HEK293 (cell line): ENCODE results near the gene CLASP1.
A peak's percentile ranks its signal among the peaks of the same experiment; 100 is the strongest.

Experiments used
- AEBP2 ChIP-seq: fragments of 450-650 bp; formaldehyde crosslinking; IDR thresholded peaks from 2 replicates; pipeline ENCODE4 v1.5.1; 2016; ENCODE audit warnings: missing biosample characterization, missing genetic modification characterization, borderline replicate concordance
- BCL6B ChIP-seq: fragments of 450-650 bp; formaldehyde crosslinking; IDR thresholded peaks from 2 replicates; pipeline ENCODE4 v1.5.1; 2017; ENCODE audit warnings: missing biosample characterization, missing genetic modification characterization
- GLI2 ChIP-seq: fragments of 450-650 bp; formaldehyde crosslinking; IDR thresholded peaks from 2 replicates; pipeline ENCODE4; 2017; ENCODE audit warnings: missing biosample characterization, missing genetic modification characterization, low read depth, borderline replicate concordance
- GLI4 ChIP-seq: fragments of 450-650 bp; formaldehyde crosslinking; IDR thresholded peaks from 2 replicates; pipeline ENCODE4 v1.5.1; 2016; ENCODE audit warnings: missing biosample characterization, missing genetic modification characterization
- GLIS1 ChIP-seq: fragments of 450-650 bp; formaldehyde crosslinking; IDR thresholded peaks from 2 replicates; pipeline ENCODE4 v1.5.1; 2016; ENCODE audit warnings: missing biosample characterization, missing genetic modification characterization
- GLIS2 ChIP-seq: fragments of 450-650 bp; formaldehyde crosslinking; IDR thresholded peaks from 2 replicates; pipeline ENCODE4 v1.5.1; 2016; ENCODE audit warnings: missing biosample characterization, missing genetic modification characterization
- HOXA7 ChIP-seq: sonication (generic); formaldehyde crosslinking; IDR thresholded peaks from 2 replicates; pipeline ENCODE4 v1.8.1; 2022; ENCODE audit warnings: missing genetic modification reagents, borderline replicate concordance
- KLF1 ChIP-seq: fragments of 450-650 bp; formaldehyde crosslinking; IDR thresholded peaks from 2 replicates; pipeline ENCODE4 v1.5.1; 2016; ENCODE audit warnings: missing biosample characterization, missing genetic modification characterization
- KLF16 ChIP-seq: fragments of 450-650 bp; formaldehyde crosslinking; IDR thresholded peaks from 2 replicates; pipeline ENCODE4 v1.5.1; 2017; ENCODE audit warnings: missing biosample characterization, missing genetic modification characterization
- MEIS1 ChIP-seq: sonication (generic); formaldehyde crosslinking; IDR thresholded peaks from 2 replicates; pipeline ENCODE4 v1.8.1; 2022; ENCODE audit warnings: missing genetic modification reagents, mild to moderate bottlenecking, borderline replicate concordance
- PRDM1 ChIP-seq: fragments of 450-650 bp; formaldehyde crosslinking; IDR thresholded peaks from 2 replicates; pipeline ENCODE4; 2016; ENCODE audit warnings: missing biosample characterization, missing genetic modification characterization
- ZBTB26 ChIP-seq: fragments of 450-650 bp; formaldehyde crosslinking; optimal IDR thresholded peaks from 2 replicates; pipeline ENCODE3; 2016; ENCODE audit warnings: missing biosample characterization, mild to moderate bottlenecking, missing genetic modification characterization
- ZBTB8A ChIP-seq: fragments of 450-650 bp; formaldehyde crosslinking; IDR thresholded peaks from 2 replicates; pipeline ENCODE4 v1.5.1; 2016; ENCODE audit warnings: missing biosample characterization, missing genetic modification characterization
- ZIC2 ChIP-seq: fragments of 450-650 bp; formaldehyde crosslinking; IDR thresholded peaks from 2 replicates; pipeline ENCODE4 v1.5.1; 2016; ENCODE audit warnings: missing biosample characterization, missing genetic modification characterization
- ZNF10 ChIP-seq: fragments of 450-650 bp; formaldehyde crosslinking; IDR thresholded peaks from 2 replicates; pipeline ENCODE4 v1.5.1; 2017; ENCODE audit warnings: missing biosample characterization, missing genetic modification characterization
- ZNF112 ChIP-seq: fragments of 450-650 bp; formaldehyde crosslinking; IDR thresholded peaks from 2 replicates; pipeline ENCODE4 v1.5.0; 2017; ENCODE audit warnings: missing biosample characterization, missing genetic modification characterization
- ZNF114 ChIP-seq: fragments of 450-650 bp; formaldehyde crosslinking; IDR thresholded peaks from 2 replicates; pipeline ENCODE4 v1.5.0; 2017; ENCODE audit warnings: missing biosample characterization, missing genetic modification characterization
- ZNF121 ChIP-seq: fragments of 450-650 bp; formaldehyde crosslinking; IDR thresholded peaks from 2 replicates; pipeline ENCODE4 v1.5.1; 2016; ENCODE audit warnings: missing biosample characterization, missing genetic modification characterization
- ZNF146 ChIP-seq: fragments of 450-650 bp; formaldehyde crosslinking; IDR thresholded peaks from 2 replicates; pipeline ENCODE4 v1.5.1; 2016; ENCODE audit warnings: missing biosample characterization, missing genetic modification characterization
- ZNF148 ChIP-seq: fragments of 450-650 bp; formaldehyde crosslinking; IDR thresholded peaks from 2 replicates; pipeline ENCODE4 v1.5.0; 2017; ENCODE audit warnings: missing biosample characterization, missing genetic modification characterization, borderline replicate concordance
- ZNF175 ChIP-seq: fragments of 450-650 bp; formaldehyde crosslinking; IDR thresholded peaks from 2 replicates; pipeline ENCODE4 v1.5.1; 2016; ENCODE audit warnings: missing biosample characterization, missing genetic modification characterization
- ZNF184 ChIP-seq: fragments of 450-650 bp; IDR thresholded peaks from 2 replicates; pipeline ENCODE4 v1.5.1; 2018; ENCODE audit warnings: missing biosample characterization, mild to moderate bottlenecking, missing genetic modification characterization
- ZNF2 ChIP-seq: fragments of 450-650 bp; formaldehyde crosslinking; IDR thresholded peaks from 2 replicates; pipeline ENCODE4 v1.5.1; 2016; ENCODE audit warnings: missing biosample characterization, missing genetic modification characterization
- ZNF214 ChIP-seq: fragments of 450-650 bp; formaldehyde crosslinking; IDR thresholded peaks from 2 replicates; pipeline ENCODE4 v1.5.1; 2017; ENCODE audit warnings: missing biosample characterization, mild to moderate bottlenecking, missing genetic modification characterization, borderline replicate concordance
- ZNF23 ChIP-seq: fragments of 450-650 bp; formaldehyde crosslinking; IDR thresholded peaks from 2 replicates; pipeline ENCODE4 v1.5.1; 2016; ENCODE audit warnings: missing biosample characterization, missing genetic modification characterization, borderline replicate concordance
- ZNF24 ChIP-seq: fragments of 450-650 bp; formaldehyde crosslinking; IDR thresholded peaks from 2 replicates; pipeline ENCODE4 v1.5.1; 2016; ENCODE audit warnings: missing biosample characterization, missing genetic modification characterization
- ZNF302 ChIP-seq: fragments of 450-650 bp; formaldehyde crosslinking; IDR thresholded peaks from 2 replicates; pipeline ENCODE4 v1.5.1; 2016; ENCODE audit warnings: missing biosample characterization, missing genetic modification characterization, low read depth
- ZNF391 ChIP-seq: fragments of 450-650 bp; formaldehyde crosslinking; IDR thresholded peaks from 2 replicates; pipeline ENCODE4 v1.5.1; 2016; ENCODE audit warnings: low read depth, missing biosample characterization, missing genetic modification characterization, borderline replicate concordance
- ZNF416 ChIP-seq: fragments of 450-650 bp; formaldehyde crosslinking; IDR thresholded peaks from 2 replicates; pipeline ENCODE4 v1.5.1; 2016; ENCODE audit warnings: missing biosample characterization, missing genetic modification characterization
- ZNF513 ChIP-seq: fragments of 450-650 bp; IDR thresholded peaks from 2 replicates; pipeline ENCODE4 v1.5.1; 2018; ENCODE audit warnings: missing biosample characterization, missing genetic modification characterization
- ZNF544 ChIP-seq: fragments of 450-650 bp; formaldehyde crosslinking; IDR thresholded peaks from 2 replicates; pipeline ENCODE4 v1.5.0; 2017; ENCODE audit warnings: missing biosample characterization, missing genetic modification characterization
- ZNF623 ChIP-seq: fragments of 450-650 bp; formaldehyde crosslinking; IDR thresholded peaks from 2 replicates; pipeline ENCODE4 v1.5.1; 2016; ENCODE audit warnings: missing biosample characterization, missing genetic modification characterization
- ZNF664 ChIP-seq: fragments of 450-650 bp; formaldehyde crosslinking; IDR thresholded peaks from 2 replicates; pipeline ENCODE4 v1.5.1; 2016; ENCODE audit warnings: missing biosample characterization, missing genetic modification characterization
- ZSCAN16 ChIP-seq: fragments of 450-650 bp; formaldehyde crosslinking; IDR thresholded peaks from 2 replicates; pipeline ENCODE4 v1.5.1; 2016; ENCODE audit warnings: missing biosample characterization, missing genetic modification characterization

CLASP1 gene

GRCh38 chr2:121293450-121294325 is 355.6 kb downstream of the CLASP1 start (continued):
- TF ChIP-seq GLIS1, result peak; percentile 42
- no peak for TF ChIP-seq ZNF391 (tag by site-specific recombination)
- no peak for TF ChIP-seq ZNF112 (tag by site-specific recombination)
- no peak for TF ChIP-seq ZNF184 (tag by site-specific recombination)
- 0 out of 2 replicates have a peak, but pooled peaks have one; percentile 31 for TF ChIP-seq ZBTB8A (tag by site-specific recombination)
- no peak for TF ChIP-seq ZNF148
- TF ChIP-seq ZNF214 (tag by site-specific recombination), result no peak
- no peak for TF ChIP-seq ZNF24 (tag by site-specific recombination)
- no peak for TF ChIP-seq MEIS1 (CRISPR knock-in tag)
- TF ChIP-seq ZBTB26 (tag by site-specific recombination), result no peak
- no peak for TF ChIP-seq ZNF114
- no peak for TF ChIP-seq ZNF513 (tag by site-specific recombination)
- peak; percentile 22; the same call in 1 of the 2 replicates for TF ChIP-seq ZIC2 (tag by site-specific recombination)
- no peak for TF ChIP-seq ZNF623 (tag by site-specific recombination)
- no peak for TF ChIP-seq AEBP2 (tag by site-specific recombination)
- no peak for TF ChIP-seq ZNF121 (tag by site-specific recombination)
- TF ChIP-seq BCL6B, result no peak
- TF ChIP-seq GLI4, result no peak
- no peak for TF ChIP-seq ZNF416 (tag by site-specific recombination)
- no peak for TF ChIP-seq ZNF23
- TF ChIP-seq HOXA7 (CRISPR knock-in tag), result no peak
- TF ChIP-seq KLF1 (tag by site-specific recombination), result peak; percentile 92
- TF ChIP-seq ZNF302 (tag by site-specific recombination), result no peak
- TF ChIP-seq GLI2, result no peak
- TF ChIP-seq ZNF175 (tag by site-specific recombination), result no peak
- TF ChIP-seq ZNF544 (tag by site-specific recombination), result no peak
- TF ChIP-seq KLF16 (tag by site-specific recombination), result no peak
- TF ChIP-seq ZNF146 (tag by site-specific recombination), result no peak
- TF ChIP-seq ZNF2 (tag by site-specific recombination), result no peak
- no peak for TF ChIP-seq GLIS2 (tag by site-specific recombination)
- no peak for TF ChIP-seq ZNF664 (tag by site-specific recombination)
- no peak for TF ChIP-seq ZNF10 (tag by site-specific recombination)
- TF ChIP-seq ZSCAN16 (tag by site-specific recombination), result no peak
- TF ChIP-seq PRDM1, result no peak
